Keratinocyte (primary cell): ENCODE data around the gene PDE11A. TPM values are rescaled to one million over a fixed set of nuclear protein-coding genes. Genes with fewer than 3 reads are reported as not detected.

Experiments
- DNase-seq: peaks from one replicate; pipeline ENCODE4 v3.0.0-alpha.2; 2011; ENCODE audit warnings: low read depth, missing footprints, low spot score
- FAIRE-seq: peaks from 2 replicates; lab custom pipeline; 2011; peaks lifted over from hg19 to GRCh38; lab: Jason Lieb, UNC
- H2AFZ ChIP-seq: 2 replicates; pipeline ENCODE4 v1.6.0; 2012; ENCODE audit warnings: low read length, control low read depth, inconsistent platforms; ENCODE audit not compliant: control insufficient read depth
- H3K27ac ChIP-seq: 2 replicates; pipeline ENCODE4 v1.5.1; 2011; ENCODE audit warnings: low read length; ENCODE audit not compliant: control insufficient read depth, insufficient read depth
- H3K27me3 ChIP-seq: 3 replicates; pipeline ENCODE4 v1.6.0; 2011; ENCODE audit warnings: low read length; ENCODE audit not compliant: control insufficient read depth, insufficient read depth; ENCODE audit errors: extremely low read depth
- H3K36me3 ChIP-seq, 2 experiments: 2 replicates in 1 of 2; 3 replicates in 1 of 2; pipeline ENCODE4 v1.5.1; 2011; ENCODE audit warnings: low read length in 2 of 2, mild to moderate bottlenecking in 1 of 2; ENCODE audit not compliant: control insufficient read depth in 2 of 2, insufficient read depth in 2 of 2; ENCODE audit errors: extremely low read depth in 1 of 2
- H3K4me1 ChIP-seq: 3 replicates; pipeline ENCODE4 v1.5.1; 2011; ENCODE audit warnings: low read length; ENCODE audit not compliant: control insufficient read depth, insufficient read depth; ENCODE audit errors: extremely low read depth
- H3K4me2 ChIP-seq: 3 replicates; pipeline ENCODE4 v1.6.0; 2011; ENCODE audit warnings: low read depth, low read length; ENCODE audit not compliant: control insufficient read depth, insufficient read depth; ENCODE audit errors: extremely low read depth
- H3K4me3 ChIP-seq, 3 experiments: fragments of 200-600 bp in 1 of 3; sonication (generic) in 1 of 3; 2 replicates in 2 of 3; 3 replicates in 1 of 3; pipeline ENCODE4 v1.5.1; 2011 to 2016; ENCODE audit warnings: low read length in 3 of 3, mild to moderate bottlenecking in 3 of 3, control low read depth in 2 of 3, inconsistent platforms in 1 of 3, low read depth in 1 of 3, mixed read lengths in 1 of 3, mixed run types in 1 of 3, moderate library complexity in 1 of 3; ENCODE audit not compliant: control insufficient read depth in 2 of 3, insufficient read depth in 2 of 3; ENCODE audit errors: extremely low read depth in 1 of 3
- H3K79me2 ChIP-seq: 2 replicates; pipeline ENCODE4 v1.6.0; 2012; ENCODE audit warnings: low read length; ENCODE audit not compliant: control insufficient read depth, insufficient read depth
- H3K9ac ChIP-seq: 3 replicates; pipeline ENCODE4 v1.6.0; 2011; ENCODE audit warnings: low read length; ENCODE audit not compliant: control insufficient read depth, insufficient read depth; ENCODE audit errors: extremely low read depth
- H3K9me1 ChIP-seq: 3 replicates; pipeline ENCODE4 v1.6.0; 2011; ENCODE audit warnings: low read length; ENCODE audit not compliant: control insufficient read depth, insufficient read depth; ENCODE audit errors: extremely low read depth
- H3K9me3 ChIP-seq: 2 replicates; pipeline ENCODE4 v1.5.1; 2012; ENCODE audit warnings: low read depth, low read length; ENCODE audit not compliant: control insufficient read depth
- H4K20me1 ChIP-seq: 3 replicates; pipeline ENCODE4 v1.6.0; 2011; ENCODE audit warnings: low read length; ENCODE audit not compliant: control insufficient read depth, insufficient read depth; ENCODE audit errors: extremely low read depth
- EZH2 ChIP-seq: IDR thresholded peaks from one replicate; pipeline ENCODE4 v1.6.1; 2012; ENCODE audit warnings: inconsistent platforms, mild to moderate bottlenecking, low read length, moderate library complexity
- dilution Hi-C: fragments of 300-500 bp; cut with MboI; formaldehyde crosslinking; loops from one replicate; pipeline ENCODE4 v1.7.0; 2020; ENCODE audit warnings: low sequenced_read_pairs; ENCODE audit not compliant: extremely low pct_ligation_motif_present
- polyA plus RNA-seq, 5 experiments: library from polyadenylated mRNA; depleted of rRNA in 3 of 5; stranded (reverse) in 3 of 5; stranded (forward) in 1 of 5; unstranded in 1 of 5; fragments of >200 nt; gene quantifications; 1 replicate in 1 of 5; 2 replicates in 3 of 5; 3 replicates in 1 of 5; pipeline versions ENCODE4 v1.2.1 to v1.2.3, GENCODE V29; 2011 to 2012; ENCODE audit warnings: missing spikeins in 2 of 5, low read depth in 1 of 5, low replicate concordance in 1 of 5
- TF ChIP-seq, protein P1 (sequence below), 3 experiments: IDR thresholded peaks in 1 of 3; conservative IDR thresholded peaks in 1 of 3; optimal IDR thresholded peaks in 1 of 3; 2 replicates in 2 of 3; 3 replicates in 1 of 3; pipeline versions ENCODE3 to v1.5.1; 2011; ENCODE audit warnings: low read length in 3 of 3, mild to moderate bottlenecking in 3 of 3, moderate library complexity in 2 of 3, control low read depth in 1 of 3, inconsistent platforms in 1 of 3; ENCODE audit not compliant: insufficient read depth in 2 of 3; ENCODE audit errors: extremely low read depth in 1 of 3

Gene PDE11A
- polyA plus RNA-seq, 1 donor (not counting 4 experiments of a cell fraction or from before 2014, with no cell fraction given): 0.01 TPM

GRCh38 chr2:177897278-177897677, 175.3 kb downstream of the PDE11A start:
- no peaks in the 10 kb centered on the region for H3K27me3 ChIP-seq
- H4K20me1 ChIP-seq: no peaks in the 10 kb centered on the region
- no peak overlapping the region for H3K4me3 ChIP-seq
- H2AFZ ChIP-seq: no peak overlapping the region
- FAIRE-seq (no peak), DNase-seq (no peak)
- TF ChIP-seq EZH2: no peak
- TF ChIP-seq, protein P1, sequence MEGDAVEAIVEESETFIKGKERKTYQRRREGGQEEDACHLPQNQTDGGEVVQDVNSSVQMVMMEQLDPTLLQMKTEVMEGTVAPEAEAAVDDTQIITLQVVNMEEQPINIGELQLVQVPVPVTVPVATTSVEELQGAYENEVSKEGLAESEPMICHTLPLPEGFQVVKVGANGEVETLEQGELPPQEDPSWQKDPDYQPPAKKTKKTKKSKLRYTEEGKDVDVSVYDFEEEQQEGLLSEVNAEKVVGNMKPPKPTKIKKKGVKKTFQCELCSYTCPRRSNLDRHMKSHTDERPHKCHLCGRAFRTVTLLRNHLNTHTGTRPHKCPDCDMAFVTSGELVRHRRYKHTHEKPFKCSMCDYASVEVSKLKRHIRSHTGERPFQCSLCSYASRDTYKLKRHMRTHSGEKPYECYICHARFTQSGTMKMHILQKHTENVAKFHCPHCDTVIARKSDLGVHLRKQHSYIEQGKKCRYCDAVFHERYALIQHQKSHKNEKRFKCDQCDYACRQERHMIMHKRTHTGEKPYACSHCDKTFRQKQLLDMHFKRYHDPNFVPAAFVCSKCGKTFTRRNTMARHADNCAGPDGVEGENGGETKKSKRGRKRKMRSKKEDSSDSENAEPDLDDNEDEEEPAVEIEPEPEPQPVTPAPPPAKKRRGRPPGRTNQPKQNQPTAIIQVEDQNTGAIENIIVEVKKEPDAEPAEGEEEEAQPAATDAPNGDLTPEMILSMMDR (optimal IDR thresholded peaks at IDR 0.05 in 1 of 3, IDR thresholded peaks at IDR 0.05 in 1 of 3, conservative IDR thresholded peaks at IDR 0.05 in 1 of 3; ENCODE audit: extremely low read depth in 1 of 3, insufficient read depth in 2 of 3, low read length in 3 of 3): no peak
- no peaks in the 10 kb centered on the region for H3K79me2 ChIP-seq
- H3K9me1 ChIP-seq: no peaks in the 10 kb centered on the region
- no peak overlapping the region for H3K27ac ChIP-seq
- H3K4me1 ChIP-seq: peaks cover 5% of the 10 kb centered on the region
- dilution Hi-C loops: no loop called here
- H3K9me3 ChIP-seq: no peaks in the 10 kb centered on the region
- no peak overlapping the region for H3K9ac ChIP-seq
- no peaks in the 10 kb centered on the region for H3K36me3 ChIP-seq
- no peak overlapping the region for H3K4me2 ChIP-seq

DNA sequence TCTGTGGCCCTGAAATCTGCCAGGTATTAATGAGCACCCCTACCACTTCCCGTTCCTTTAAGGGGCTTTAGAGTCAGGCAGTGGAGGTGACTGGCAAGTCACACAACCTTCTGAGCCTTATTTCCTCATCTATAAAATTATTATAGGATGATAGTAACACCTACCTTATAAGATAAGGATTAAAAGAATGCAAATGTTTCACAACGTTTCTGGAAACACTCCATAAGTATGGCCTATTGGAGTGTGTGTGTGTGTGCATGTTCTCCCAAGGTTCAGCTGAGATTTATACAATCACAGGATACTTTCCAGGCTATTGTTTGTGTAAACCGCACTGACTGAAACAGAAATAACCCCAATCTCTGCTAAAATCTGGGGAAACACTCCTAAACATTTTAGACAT, 176.0 kb downstream of the PDE11A start:
- H3K9me1 ChIP-seq: no peaks in the 10 kb centered on the region
- peaks cover 3% of the 10 kb centered on the region for H3K4me1 ChIP-seq
- no peaks in the 10 kb centered on the region for H3K9me3 ChIP-seq
- H2AFZ ChIP-seq: no peak overlapping the region
- H3K4me3 ChIP-seq: no peak overlapping the region
- dilution Hi-C loops: no loop called here
- no peak overlapping the region for H3K9ac ChIP-seq
- TF ChIP-seq EZH2: no peak
- TF ChIP-seq, protein P1 (optimal IDR thresholded peaks at IDR 0.05 in 1 of 3, IDR thresholded peaks at IDR 0.05 in 1 of 3, conservative IDR thresholded peaks at IDR 0.05 in 1 of 3; ENCODE audit: extremely low read depth in 1 of 3, insufficient read depth in 2 of 3, low read length in 3 of 3): no peak
- H3K27ac ChIP-seq: no peak overlapping the region
- no peaks in the 10 kb centered on the region for H3K79me2 ChIP-seq
- DNase-seq: no peak
- no peaks in the 10 kb centered on the region for H3K36me3 ChIP-seq
- no peak for FAIRE-seq
- H3K4me2 ChIP-seq: no peak overlapping the region
- H4K20me1 ChIP-seq: no peaks in the 10 kb centered on the region
- H3K27me3 ChIP-seq: no peaks in the 10 kb centered on the region
